H9 (cell line): ENCODE data around the gene MPP1. TPM values are rescaled to one million over a fixed set of nuclear protein-coding genes. Genes with fewer than 3 reads are reported as not detected.

ENCODE experiments used
- DNase-seq: peaks from one replicate; pipeline ENCODE4 v3.0.0-alpha.2; 2017
- H2AFZ ChIP-seq: one replicate; pipeline ENCODE4 v1.6.1; 2013; ENCODE audit warnings: mild to moderate bottlenecking, low read length, control low read depth, moderate library complexity
- H2AK5ac ChIP-seq: 2 replicates; pipeline ENCODE4 v1.6.1; 2013; ENCODE audit warnings: low read length, control low read depth, mixed read lengths; ENCODE audit not compliant: insufficient read length
- H2BK120ac ChIP-seq: one replicate; pipeline ENCODE4 v1.6.1; 2013; ENCODE audit warnings: low read depth, mild to moderate bottlenecking, low read length, control low read depth, inconsistent platforms; ENCODE audit not compliant: poor library complexity, severe bottlenecking
- H2BK12ac ChIP-seq: 2 replicates; pipeline ENCODE4 v1.6.1; 2013; ENCODE audit warnings: low read length, control low read depth, mixed read lengths, low read depth; ENCODE audit not compliant: insufficient read length
- H2BK15ac ChIP-seq: 2 replicates; pipeline ENCODE4 v1.6.1; 2013; ENCODE audit warnings: low read depth, low read length, control low read depth
- H2BK20ac ChIP-seq: one replicate; pipeline ENCODE4 v1.6.1; 2013; ENCODE audit warnings: low read depth, mild to moderate bottlenecking, low read length, control low read depth, inconsistent platforms; ENCODE audit not compliant: poor library complexity, severe bottlenecking
- H2BK5ac ChIP-seq: 2 replicates; pipeline ENCODE4 v1.6.1; 2013; ENCODE audit warnings: low read length, control low read depth, mixed read lengths; ENCODE audit not compliant: insufficient read length
- H3K14ac ChIP-seq: 2 replicates; pipeline ENCODE4 v1.6.1; 2013; ENCODE audit warnings: low read length, control low read depth; ENCODE audit not compliant: insufficient read depth
- H3K18ac ChIP-seq: 2 replicates; pipeline ENCODE4 v1.6.1; 2013; ENCODE audit warnings: low read depth, mild to moderate bottlenecking, mixed read lengths, low read length, control low read depth; ENCODE audit not compliant: insufficient read length
- H3K23ac ChIP-seq: 2 replicates; pipeline ENCODE4 v1.6.1; 2013; ENCODE audit warnings: low read length, control low read depth, mixed read lengths, low read depth; ENCODE audit not compliant: insufficient read length
- H3K23me2 ChIP-seq: 2 replicates; pipeline ENCODE4 v1.6.1; 2013; ENCODE audit warnings: low read depth, mild to moderate bottlenecking, mixed read lengths, low read length, control low read depth; ENCODE audit not compliant: insufficient read length, poor library complexity, severe bottlenecking
- H3K27ac ChIP-seq: 2 replicates; pipeline ENCODE4 v1.5.1; 2013; ENCODE audit warnings: low read length, control low read depth, mixed read lengths, low read depth; ENCODE audit not compliant: insufficient read length
- H3K27me3 ChIP-seq: 2 replicates; pipeline ENCODE4 v1.6.1; 2013; ENCODE audit warnings: low read length, control low read depth, inconsistent platforms; ENCODE audit not compliant: insufficient read depth
- H3K4ac ChIP-seq: 2 replicates; pipeline ENCODE4 v1.6.1; 2013; ENCODE audit warnings: low read depth, mild to moderate bottlenecking, control low read depth, inconsistent platforms, low read length, moderate library complexity
- H3K4me1 ChIP-seq: 2 replicates; pipeline ENCODE4 v1.6.1; 2013; ENCODE audit warnings: low read length, control low read depth, inconsistent platforms; ENCODE audit not compliant: insufficient read depth
- H3K4me2 ChIP-seq: 2 replicates; pipeline ENCODE4 v1.6.1; 2013; ENCODE audit warnings: low read length, control low read depth, mixed read lengths; ENCODE audit not compliant: insufficient read length, insufficient read depth
- H3K56ac ChIP-seq: 2 replicates; pipeline ENCODE4 v1.6.1; 2013; ENCODE audit warnings: low read depth, mild to moderate bottlenecking, mixed read lengths, low read length, control low read depth; ENCODE audit not compliant: insufficient read length
- H3K79me1 ChIP-seq: 2 replicates; pipeline ENCODE4 v1.6.1; 2013; ENCODE audit warnings: low read depth, mild to moderate bottlenecking, moderate library complexity, low read length, control low read depth, inconsistent platforms; ENCODE audit not compliant: insufficient read depth, poor library complexity, severe bottlenecking
- H3K79me2 ChIP-seq: 2 replicates; pipeline ENCODE4 v1.6.1; 2013; ENCODE audit warnings: low read length, control low read depth, inconsistent platforms; ENCODE audit not compliant: insufficient read depth
- H3K9ac ChIP-seq: 2 replicates; pipeline ENCODE4 v1.6.1; 2013; ENCODE audit warnings: low read length, control low read depth, mixed read lengths; ENCODE audit not compliant: insufficient read length; ENCODE audit errors: extremely low read depth
- H3K9me3 ChIP-seq: one replicate; pipeline ENCODE4 v1.6.1; 2013; ENCODE audit warnings: low read depth, low read length, inconsistent platforms; ENCODE audit not compliant: control insufficient read depth
- H3T11ph ChIP-seq: one replicate; pipeline ENCODE4 v1.6.1; 2013; ENCODE audit warnings: mild to moderate bottlenecking, low read length, control low read depth, inconsistent platforms
- H4K20me1 ChIP-seq: one replicate; pipeline ENCODE4 v1.6.1; 2013; ENCODE audit not compliant: control insufficient read depth, insufficient read length, insufficient read depth
- H4K5ac ChIP-seq: 2 replicates; pipeline ENCODE4 v1.6.1; 2013; ENCODE audit warnings: low read depth, mild to moderate bottlenecking, mixed read lengths, low read length, control low read depth; ENCODE audit not compliant: insufficient read length
- H4K8ac ChIP-seq: replicated peaks from 2 replicates; pipeline ENCODE4 v1.6.1; 2013; ENCODE audit warnings: low read length, control low read depth, mixed read lengths, low read depth; ENCODE audit not compliant: insufficient read length
- H4K91ac ChIP-seq: 2 replicates; pipeline ENCODE4 v1.6.1; 2013; ENCODE audit warnings: low read depth, mild to moderate bottlenecking, moderate library complexity, mixed read lengths, low read length, control low read depth; ENCODE audit not compliant: insufficient read length
- H3K27ac Mint-ChIP-seq, 3 experiments: 2 replicates in 2 of 3; 3 replicates in 1 of 3; pipeline ENCODE4 v1.8.0; 2020 to 2021; ENCODE audit warnings: mixed read lengths in 3 of 3, mild to moderate bottlenecking in 1 of 3, moderate library complexity in 1 of 3
- H3K27me3 Mint-ChIP-seq: 2 replicates; pipeline ENCODE4 v1.8.0; 2021; ENCODE audit warnings: low read depth, mild to moderate bottlenecking, moderate library complexity, mixed read lengths
- H3K36me3 Mint-ChIP-seq, 3 experiments: 2 replicates in 2 of 3; 3 replicates in 1 of 3; pipeline ENCODE4 v1.8.0; 2020 to 2021; ENCODE audit warnings: low read depth in 3 of 3, mixed read lengths in 3 of 3; ENCODE audit not compliant: insufficient read depth in 1 of 3
- H3K4me1 Mint-ChIP-seq, 2 experiments: 2 replicates each; pipeline ENCODE4 v1.8.0; 2020; ENCODE audit warnings: mixed read lengths in 2 of 2
- H3K4me3 Mint-ChIP-seq, 2 experiments: 2 replicates in 1 of 2; 3 replicates in 1 of 2; pipeline ENCODE4 v1.8.0; 2020 to 2021; ENCODE audit warnings: mild to moderate bottlenecking in 2 of 2, mixed read lengths in 2 of 2, moderate library complexity in 1 of 2
- H3K9me3 Mint-ChIP-seq, 2 experiments: 2 replicates in 1 of 2; 3 replicates in 1 of 2; pipeline ENCODE4 v1.8.0; 2020; ENCODE audit warnings: mild to moderate bottlenecking in 2 of 2, mixed read lengths in 2 of 2, moderate library complexity in 1 of 2
- CTCF ChIP-seq: fragments of 200-600 bp; sonication (generic); conservative IDR thresholded peaks from 3 replicates; pipeline ENCODE4 v1.8.0; 2021; ENCODE audit warnings: antibody characterized with exemption, mild to moderate bottlenecking
- WGBS: extraction: QIAGEN DNeasy Blood & Tissue Kit; methylation state at CpG from one replicate; pipeline ENCODE4 v1.1.7; 2013; ENCODE audit warnings: missing lambda C conversion rate, low lambda C conversion rate, mixed read lengths; ENCODE audit not compliant: insufficient read length; ENCODE audit errors: extremely low coverage; 5-methylcytosine and 5-hydroxymethylcytosine counted together
- total RNA-seq: library from RNA; stranded (reverse); gene quantifications from 2 replicates; pipeline ENCODE4 v1.2.1, GENCODE V29; 2021

Gene MPP1
- total RNA-seq, 1 experiment from 2014 or later = 17.9 TPM

GRCh38 chrX:154758696-154759095, 46.6 kb downstream of the MPP1 start:
- Histone ChIP-seq H3K27me3 (no peaks in the 10 kb centered on the region), H3K79me2 (peaks cover 5% of the 10 kb centered on the region; the same call in 1 of the 2 replicates), H2AFZ (no peak overlapping the region), H3K4ac (no peak overlapping the region), H4K8ac (no peak overlapping the region), H2BK120ac (no peak overlapping the region), H2BK20ac (no peak overlapping the region), H2BK12ac (no peak overlapping the region), H4K20me1 (peaks cover 3% of the 10 kb centered on the region), H3K18ac (no peak overlapping the region), H2BK5ac (no peak overlapping the region), H4K5ac (no peak overlapping the region), H3T11ph (no peak overlapping the region), H3K56ac (no peak overlapping the region), H2BK15ac (no peak overlapping the region), H3K23ac (no peak overlapping the region), H4K91ac (no peak overlapping the region), H3K4me1 (no peaks in the 10 kb centered on the region), H3K4me2 (no peak overlapping the region), H3K9me3 (peaks cover 36% of the 10 kb centered on the region), H3K79me1 (no peaks in the 10 kb centered on the region), H3K27ac (no peak overlapping the region), H3K23me2 (peaks cover 5% of the 10 kb centered on the region), H3K9ac (no peak overlapping the region), H3K14ac (no peak overlapping the region), H2AK5ac (no peak overlapping the region)
- Mint-ChIP-seq H3K4me1 (peaks cover 5 to 7% of the 10 kb centered on the region in 2 experiments), H3K27ac (no peak overlapping the region), H3K9me3 (peaks cover 57 to 67% of the 10 kb centered on the region in 2 experiments), H3K27me3 (peaks cover 6% of the 10 kb centered on the region; the same call in 1 of the 2 replicates), H3K4me3 (no peak overlapping the region), H3K36me3 (peaks cover 0 to 6% (median 0%) of the 10 kb centered on the region in 3 experiments; a peak in 2 of 7 replicates)
- no CpG with 5 or more reads among the region's 4 CpGs for WGBS
- DNase-seq = no peak
- no peak for TF ChIP-seq CTCF
